HG03108 (cell line): Measurements from ENCODE around the gene CSTA.

Experiments used
- ATAC-seq: cut with Tn5 transposase; IDR thresholded peaks from one replicate; pipeline ENCODE4 v1.9.1; 2021; ENCODE audit warnings: moderate library complexity; ENCODE audit not compliant: unreplicated experiment

The CSTA gene

GRCh38 chr3:122374034-122374433, 49.0 kb downstream of the CSTA start:
- no peak for ATAC-seq

- ATAC-seq = no peak
These were observed 52.9 kb downstream of the CSTA start for GRCh38 chr3:122377975-122378374.

GRCh38 chr3:122382888-122383666, 58.0 kb downstream of the CSTA start, which contains the start of gene MIX23:
TSS of gene MIX23 (minus strand) at chr3:122383231. CDS start at chr3:122383224, 7 bp downstream.
- ATAC-seq = peak; percentile 43

GRCh38 chr3:122383771-122384697, 59.0 kb downstream of the CSTA start, which contains the start of gene FAM162A:
TSS of gene FAM162A (plus strand) at chr3:122384182. CDS start at chr3:122384266, 84 bp downstream.
- ATAC-seq = peak; percentile 82

GRCh38 chr3:122387709-122388108, 62.7 kb downstream of the CSTA start:
- no peak for ATAC-seq

- no peak for ATAC-seq
These were observed 64.1 kb downstream of the CSTA start for GRCh38 chr3:122389197-122389596.

GRCh38 chr3:122389892-122390291, 64.8 kb downstream of the CSTA start:
- ATAC-seq = no peak

GRCh38 chr3:122390665-122391064, 65.6 kb downstream of the CSTA start:
- ATAC-seq = no peak
